Measurements from ENCODE around the gene EYA3.
A peak's percentile ranks its signal among the peaks of the same experiment; 100 is the strongest.

EYA3 gene

GRCh38 chr1:27967106-27967883 lies 121.1 kb downstream of the EYA3 start:
- no peak for DNase-seq

- DNase-seq = no peak
Measured at GRCh38 chr1:27966402-27967105, 121.9 kb downstream of the EYA3 start.

DNA sequence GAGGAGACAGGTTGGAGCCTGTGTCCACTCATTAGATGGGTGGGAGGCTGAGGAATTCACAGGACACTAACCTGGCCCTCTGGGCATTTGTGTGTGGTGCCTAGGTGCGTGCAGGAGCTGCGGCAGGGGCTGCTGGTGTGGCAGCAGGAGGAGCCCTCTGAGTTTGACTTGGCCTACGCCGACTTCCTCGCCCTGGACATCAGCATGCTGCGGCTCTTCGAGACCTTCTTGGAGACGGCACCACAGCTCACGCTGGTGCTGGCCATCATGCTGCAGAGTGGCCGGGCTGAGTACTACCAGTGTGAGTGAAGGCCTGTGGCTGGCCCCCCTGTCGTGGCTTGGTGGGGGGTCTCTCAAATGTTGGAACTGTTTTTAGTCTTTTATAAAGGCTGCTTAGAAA lies 125.0 kb downstream of the EYA3 start:
- no peak for DNase-seq

DNA sequence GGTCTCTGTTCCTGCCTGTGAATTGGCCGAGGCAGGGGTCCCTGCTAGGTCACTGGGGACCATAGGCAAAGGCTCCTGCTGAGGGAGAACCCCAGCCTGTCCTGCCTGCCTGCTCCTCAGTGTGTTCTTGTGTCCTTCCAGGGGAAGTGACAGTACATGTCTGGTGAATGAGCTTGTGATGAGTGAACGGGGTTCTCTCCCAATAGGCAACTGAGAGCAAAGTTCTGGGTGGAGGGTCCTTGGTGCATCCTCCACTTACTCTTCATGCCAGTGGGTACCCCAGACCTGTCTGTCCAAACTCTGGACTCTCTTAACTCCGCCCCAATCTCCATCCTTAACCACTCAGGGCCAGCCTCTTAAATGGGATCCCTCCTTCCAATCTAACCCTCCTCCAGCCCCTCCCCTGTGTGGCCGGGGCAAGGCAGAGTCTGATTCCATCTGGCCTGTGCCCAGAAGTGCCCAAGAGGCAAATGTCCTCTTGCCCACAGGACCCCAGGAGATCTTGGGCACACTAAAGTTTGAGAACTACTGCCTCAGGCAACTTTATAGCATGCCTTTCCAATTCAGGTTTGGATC lies 126.7 kb downstream of the EYA3 start:
- DNase-seq = no peak

DNA sequence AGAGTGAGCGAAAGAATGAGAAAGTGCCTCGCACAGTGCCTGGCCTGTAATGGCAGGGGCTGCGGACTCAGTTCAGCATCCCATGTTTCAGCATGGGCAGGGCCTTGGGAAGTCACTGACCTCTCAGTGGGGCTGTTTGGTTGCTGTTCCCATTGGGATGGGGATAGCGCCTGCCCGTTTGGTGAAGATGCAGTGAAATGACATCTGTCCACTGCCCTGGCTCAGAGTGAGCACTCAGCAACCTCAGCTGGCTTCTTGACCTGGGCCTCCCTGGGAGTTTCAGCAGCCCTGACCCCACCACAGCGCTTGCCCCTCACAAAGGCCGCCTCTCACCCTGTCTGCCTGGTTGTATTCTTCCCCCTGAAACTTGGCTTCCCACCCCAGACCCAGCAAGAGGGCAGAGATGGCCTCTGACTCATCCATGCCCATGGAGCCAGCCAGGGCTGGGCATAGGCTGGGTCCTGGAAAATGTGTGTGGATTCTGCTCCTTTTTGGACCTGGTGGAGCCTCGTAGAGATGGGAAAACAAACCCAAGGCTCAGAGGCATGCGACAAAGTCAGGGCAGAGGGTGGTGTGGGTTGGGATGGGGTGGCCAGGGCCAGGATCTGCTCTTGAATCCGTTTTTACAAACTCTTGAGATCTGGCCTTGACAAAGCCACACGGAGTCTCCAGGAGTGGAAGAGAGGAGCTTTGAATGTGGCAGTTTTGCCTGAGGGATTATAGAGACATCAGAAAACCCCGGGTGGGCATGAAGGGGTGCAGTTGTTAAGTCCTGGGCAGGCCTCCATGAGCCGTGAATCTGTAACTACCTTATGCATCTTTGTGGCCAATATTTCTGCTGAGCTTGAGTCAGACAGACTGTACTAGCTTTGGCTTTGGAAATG lies 127.4 kb downstream of the EYA3 start:
- DNase-seq = no peak

DNA sequence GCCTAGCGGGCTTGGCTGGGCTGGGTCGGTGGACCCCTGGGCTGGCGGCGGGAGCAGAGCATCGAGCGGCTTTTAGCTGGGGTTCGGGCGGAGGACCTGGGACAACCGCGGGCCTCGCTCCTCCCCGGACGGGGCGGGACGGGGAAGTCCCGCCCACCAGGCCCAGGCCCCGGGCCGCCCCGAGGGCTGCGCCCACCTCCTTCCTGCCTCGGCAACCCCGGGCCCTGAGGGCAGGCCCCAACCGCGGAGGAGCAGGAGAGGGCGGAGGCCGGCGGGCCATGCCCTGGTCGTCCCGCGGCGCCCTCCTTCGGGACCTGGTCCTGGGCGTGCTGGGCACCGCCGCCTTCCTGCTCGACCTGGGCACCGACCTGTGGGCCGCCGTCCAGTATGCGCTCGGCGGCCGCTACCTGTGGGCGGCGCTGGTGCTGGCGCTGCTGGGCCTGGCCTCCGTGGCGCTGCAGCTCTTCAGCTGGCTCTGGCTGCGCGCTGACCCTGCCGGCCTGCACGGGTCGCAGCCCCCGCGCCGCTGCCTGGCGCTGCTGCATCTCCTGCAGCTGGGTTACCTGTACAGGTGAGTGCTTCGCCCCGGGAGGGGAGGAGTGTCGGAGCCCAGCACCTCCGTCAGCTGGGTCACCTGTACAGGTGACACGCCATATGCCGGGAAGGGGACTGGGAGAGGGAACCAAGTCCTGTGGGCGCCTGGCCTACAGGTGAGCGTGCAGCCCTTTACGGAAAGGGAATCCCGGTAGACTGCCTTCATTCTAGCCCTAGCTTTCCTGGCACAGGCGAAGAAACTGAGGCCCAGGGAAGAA lies 128.4 kb downstream of the EYA3 start, which contains the start of gene XKR8:
TSS of gene XKR8 (plus strand) at position 182 of the 812 bp plus-strand sequence. CDS start at position 279, 97 bp downstream.
- peak; percentile 90 for DNase-seq

GRCh38 chr1:27958513-27958912 lies 129.9 kb downstream of the EYA3 start:
- DNase-seq = no peak

- DNase-seq = no peak
Measured at GRCh38 chr1:27957655-27958054, 130.8 kb downstream of the EYA3 start.

- DNase-seq = no peak
Measured at GRCh38 chr1:27956761-27957160, 131.6 kb downstream of the EYA3 start.

- DNase-seq = no peak
Measured at GRCh38 chr1:27955076-27955475, 133.3 kb downstream of the EYA3 start.

GRCh38 chr1:27954186-27954585 lies 134.2 kb downstream of the EYA3 start:
- DNase-seq = no peak

- DNase-seq = no peak
Measured at GRCh38 chr1:27952147-27952546, 136.3 kb downstream of the EYA3 start.

DNA sequence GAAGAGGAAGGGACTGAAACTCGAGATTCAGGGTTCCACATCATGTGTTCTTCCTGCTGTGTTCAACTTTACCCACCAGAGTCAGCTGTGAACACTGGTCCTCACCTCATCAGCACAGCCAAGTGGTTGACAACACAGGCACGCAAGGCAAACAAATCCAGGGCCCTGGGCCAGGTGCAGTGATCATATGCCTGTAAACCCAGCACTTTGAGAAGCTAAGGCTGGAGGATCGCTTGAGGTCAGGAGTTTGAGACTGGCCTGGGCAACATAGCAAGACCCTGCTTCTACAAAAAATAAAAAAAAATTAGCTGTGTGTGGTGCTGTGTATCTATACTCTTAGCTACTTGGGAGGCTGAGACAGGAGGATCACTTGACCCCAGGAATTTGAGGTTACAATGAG lies 137.0 kb downstream of the EYA3 start:
- no peak for DNase-seq

DNA sequence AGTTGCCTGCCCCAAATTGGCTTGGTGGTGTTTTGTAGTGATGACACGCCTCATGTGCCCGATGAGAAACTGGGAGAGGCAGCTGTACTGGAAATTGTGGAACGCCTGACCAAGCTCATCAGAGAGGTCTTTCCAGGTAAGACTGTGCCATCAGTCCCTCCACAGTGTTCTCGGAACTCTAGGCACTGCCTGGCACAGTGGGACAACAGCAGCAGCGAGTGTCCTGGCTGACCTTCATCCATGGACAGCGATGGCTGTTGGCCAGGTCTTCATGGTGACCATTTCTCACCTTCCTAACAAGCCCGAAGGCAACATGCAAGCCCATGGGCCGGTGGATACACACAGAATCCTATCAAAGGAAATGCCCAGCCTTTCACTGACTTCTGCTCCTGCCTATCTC lies 139.4 kb downstream of the EYA3 start:
- no peak for DNase-seq

DNA sequence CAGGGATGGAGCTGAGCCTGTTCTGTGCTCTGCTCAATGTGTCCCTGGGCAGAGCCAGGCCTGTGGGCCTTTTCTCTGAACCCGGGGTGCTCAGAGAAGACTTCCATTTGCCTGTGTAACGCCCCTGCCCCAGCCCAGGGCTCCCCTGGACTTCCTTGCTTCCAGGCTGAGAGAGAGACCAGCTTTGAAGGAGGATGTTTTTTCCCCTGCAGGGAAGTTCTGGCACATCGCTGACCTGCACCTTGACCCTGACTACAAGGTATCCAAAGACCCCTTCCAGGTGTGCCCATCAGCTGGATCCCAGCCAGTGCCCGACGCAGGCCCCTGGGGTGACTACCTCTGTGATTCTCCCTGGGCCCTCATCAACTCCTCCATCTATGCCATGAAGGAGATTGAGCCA lies 143.4 kb downstream of the EYA3 start:
- no peak for DNase-seq

DNA sequence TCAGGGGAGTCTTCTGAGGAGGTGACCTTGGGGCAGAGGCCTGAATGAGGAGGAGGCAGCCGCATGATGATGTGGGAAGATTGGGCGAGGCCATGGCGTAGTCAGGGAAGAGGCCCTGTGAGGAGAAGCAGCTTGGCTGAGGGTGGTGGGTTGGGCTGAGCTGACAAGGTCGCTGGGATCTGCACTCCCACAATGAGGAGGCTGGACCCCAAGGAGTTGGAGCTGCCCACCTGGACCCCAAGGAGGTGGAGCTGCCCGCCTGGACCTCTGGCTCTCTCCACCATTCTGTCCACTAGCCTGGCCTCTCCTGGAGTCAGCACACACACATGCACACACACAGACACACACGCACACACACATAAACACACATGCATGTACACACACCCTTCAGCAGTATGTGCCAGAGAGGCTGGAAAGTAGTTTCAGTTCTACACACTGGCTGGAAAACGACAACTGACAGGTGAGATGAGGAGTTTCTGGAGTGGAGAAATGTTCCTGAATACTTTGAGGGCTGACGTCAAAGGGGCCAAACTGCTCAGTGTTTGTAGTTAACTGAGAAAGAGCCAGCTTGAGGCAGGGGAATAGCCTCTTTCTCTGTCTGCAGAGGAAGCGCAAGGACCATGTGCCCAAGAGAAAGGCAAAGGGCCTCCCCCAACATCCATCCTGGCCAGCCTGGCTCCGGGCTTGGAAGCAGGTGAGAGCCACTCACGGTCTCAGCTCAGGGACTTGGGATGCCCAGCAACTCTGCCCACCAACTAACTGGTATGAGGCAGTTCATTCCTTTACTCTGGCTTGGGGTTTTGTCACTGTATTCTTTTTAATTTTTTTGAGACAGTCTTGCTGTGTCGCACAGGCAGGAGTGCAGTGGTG lies 146.5 kb downstream of the EYA3 start:
- no peak for DNase-seq

GRCh38 chr1:27940870-27941560 lies 147.4 kb downstream of the EYA3 start:
- DNase-seq = no peak

DNA sequence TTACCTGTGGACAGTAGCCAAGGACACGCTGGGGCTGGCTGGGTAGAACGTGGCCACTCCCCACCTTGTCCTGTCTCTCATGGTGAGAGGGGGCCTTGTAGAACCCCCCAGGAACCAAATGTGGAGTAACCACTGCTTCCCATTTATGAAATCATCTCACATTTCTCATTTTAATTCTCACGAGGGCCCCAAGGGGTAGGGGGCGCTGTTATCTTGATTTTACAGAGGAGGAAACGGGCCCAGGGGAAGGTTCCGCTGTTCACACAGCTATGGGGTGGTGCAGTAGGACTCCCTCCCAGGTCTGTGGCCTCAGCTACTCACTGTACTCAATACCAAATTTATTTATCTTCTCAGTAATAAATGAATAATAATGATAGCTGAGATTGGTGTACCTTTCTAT lies 148.1 kb downstream of the EYA3 start:
- DNase-seq = peak; percentile 83

GRCh38 chr1:27938488-27938887 lies 149.9 kb downstream of the EYA3 start:
- no peak for DNase-seq

GRCh38 chr1:27937524-27937836 lies 150.9 kb downstream of the EYA3 start:
- no peak for DNase-seq

DNA sequence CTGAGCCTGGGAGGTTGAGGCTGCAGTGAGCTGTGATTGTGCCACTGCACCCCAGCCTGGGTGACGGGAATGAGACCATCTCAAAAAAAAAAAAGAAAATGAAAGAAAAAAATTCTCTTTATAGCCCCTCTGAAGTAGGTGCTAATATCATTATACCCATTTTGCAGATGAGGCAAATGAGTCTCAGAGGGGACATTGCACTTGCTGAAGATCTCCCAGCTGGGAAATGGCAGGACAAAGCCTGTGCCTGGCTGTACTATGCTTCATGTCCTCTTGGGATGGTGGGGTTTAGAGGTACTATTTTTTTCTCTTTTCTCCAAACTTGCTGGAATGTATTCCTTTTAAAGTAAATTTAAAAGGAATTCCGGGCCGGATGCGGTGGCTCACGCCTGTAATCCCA lies 152.0 kb downstream of the EYA3 start:
- DNase-seq = no peak
